T1000 (cell line): ENCODE measurements around the gene ACSS1.

Source experiments
- DNase-seq: peaks from one replicate; lab custom pipeline; 2025; ENCODE audit warnings: mixed read lengths; lab: John Stamatoyannopoulos, UW

Gene ACSS1

DNA sequence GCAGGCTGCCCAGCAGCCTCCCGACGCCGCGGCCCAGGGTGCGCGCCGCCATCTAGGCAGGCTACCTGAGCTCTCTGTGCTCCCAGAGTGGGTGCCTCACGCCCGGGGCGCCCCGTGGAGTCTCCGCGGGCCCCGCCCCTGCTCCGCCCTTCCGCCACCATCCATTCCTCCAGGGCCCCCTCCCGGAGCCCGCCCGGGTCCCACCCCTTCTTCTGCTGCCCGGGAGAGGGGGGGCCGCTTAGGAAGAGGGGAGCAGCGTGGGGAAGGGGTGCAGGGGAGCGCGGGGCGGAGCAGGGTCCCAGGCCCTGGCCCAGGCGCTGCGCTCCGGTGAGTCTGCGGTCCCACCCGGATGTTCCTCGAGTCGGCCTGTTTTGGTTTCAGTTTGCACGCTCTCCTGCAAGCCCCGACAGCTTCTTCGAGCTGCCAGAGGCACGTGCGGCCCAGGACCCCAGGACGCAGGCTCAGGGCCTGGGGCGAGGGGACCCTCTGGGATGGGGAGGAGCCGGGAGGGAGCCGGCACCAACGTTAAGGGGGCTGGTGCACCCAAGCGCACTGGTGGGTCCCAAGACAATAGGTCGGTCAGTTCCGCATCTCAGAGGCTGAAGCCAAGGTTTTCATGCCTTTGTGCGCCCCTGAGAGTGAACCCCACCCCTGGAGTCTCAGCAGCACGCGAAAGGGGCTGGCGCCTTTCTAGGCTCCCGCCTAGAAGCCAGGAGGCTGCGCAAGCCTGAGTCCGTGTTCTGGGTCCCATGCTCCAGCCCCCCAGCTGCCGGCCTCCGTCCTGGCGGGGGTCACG is at the start of gene ACSS1:
Gene ACSS1 (minus strand): TSS at position 89 of the 796 bp plus-strand sequence. CDS start 37 bp downstream, at position 52.
- DNase-seq: no peak

DNA sequence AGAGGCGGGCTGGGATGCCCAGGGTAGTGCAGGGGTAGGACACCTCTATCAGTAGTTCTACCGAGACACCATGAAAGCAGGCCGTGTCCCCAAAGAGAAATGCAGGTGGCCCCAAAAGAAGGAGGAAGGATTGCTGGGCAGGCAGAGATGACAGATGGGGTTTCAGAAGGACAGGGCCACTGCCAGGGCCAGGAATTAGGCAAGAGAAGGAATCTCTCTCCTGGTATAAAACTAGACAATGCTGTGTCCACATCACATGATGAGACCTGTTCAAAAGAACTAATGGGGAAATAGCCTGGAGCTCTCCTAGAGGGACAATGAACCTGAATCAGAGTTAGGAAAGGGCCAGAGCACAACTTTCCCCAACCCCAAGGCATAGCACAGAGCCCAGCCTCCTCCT is 45.6 kb upstream of the ACSS1 start:
- no peak for DNase-seq

DNA sequence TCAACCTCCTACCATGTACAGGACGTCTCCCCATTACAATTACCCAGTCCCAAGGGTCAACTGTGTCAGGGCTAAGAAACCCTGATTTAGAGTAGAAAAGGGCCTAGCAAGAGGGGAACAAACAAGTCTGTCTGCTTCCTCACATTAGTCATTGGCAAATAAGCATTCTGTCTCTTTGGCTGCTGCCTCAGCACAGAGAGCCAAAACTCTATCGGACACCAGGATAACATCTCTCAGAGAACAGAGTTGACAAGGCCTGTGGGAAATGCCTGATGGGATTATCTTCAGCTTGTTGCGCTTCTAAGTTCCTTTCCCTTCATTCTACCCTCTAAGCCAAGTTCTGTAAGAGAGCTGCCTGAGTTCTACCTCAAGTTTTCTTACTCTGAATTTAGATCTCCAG is 43.0 kb upstream of the ACSS1 start:
- DNase-seq: no peak

DNA sequence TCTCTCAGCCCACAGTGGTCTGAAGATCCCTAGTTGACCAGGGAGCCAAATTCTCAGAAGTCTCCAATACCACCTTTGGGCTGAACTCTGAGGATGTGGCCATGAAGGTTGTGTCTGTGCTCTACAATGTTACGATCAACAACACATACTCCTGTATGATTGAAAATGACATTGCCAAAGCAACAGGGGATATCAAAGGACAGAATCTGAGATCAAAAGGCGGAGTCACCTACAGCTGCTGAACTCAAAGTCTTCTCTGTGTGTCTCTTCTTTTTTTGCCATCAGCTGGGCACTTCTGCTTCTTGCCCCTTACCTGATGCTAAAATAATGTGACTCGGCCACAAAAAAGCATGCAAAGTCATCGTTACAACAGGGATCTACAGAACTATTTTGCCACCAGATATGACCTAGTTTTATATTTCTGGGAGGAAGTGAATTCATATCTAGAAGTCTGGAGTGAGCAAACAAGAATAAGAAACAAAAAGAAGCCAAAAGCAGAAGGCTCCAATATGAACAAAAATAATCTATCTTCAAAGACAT is 41.7 kb upstream of the ACSS1 start:
- DNase-seq: no peak

DNA sequence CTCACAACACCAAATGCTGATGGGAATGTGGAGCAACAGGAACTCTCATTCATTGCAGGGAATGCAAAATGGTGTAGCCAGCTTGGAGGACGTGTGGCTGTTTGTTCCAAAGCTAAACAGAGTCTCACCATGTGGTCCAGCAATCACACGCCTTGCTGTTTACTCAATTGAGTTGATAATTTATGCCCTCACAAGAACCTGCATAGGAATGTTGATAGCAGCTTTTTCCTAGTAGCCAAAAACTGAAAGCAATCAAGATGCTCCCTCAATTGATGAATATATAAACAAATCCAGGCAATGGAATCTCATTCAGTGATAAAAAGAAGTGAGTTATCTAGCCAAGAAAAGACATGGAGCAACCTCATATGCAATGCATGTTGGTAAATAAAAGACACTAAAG is 39.6 kb upstream of the ACSS1 start:
- DNase-seq: no peak

DNA sequence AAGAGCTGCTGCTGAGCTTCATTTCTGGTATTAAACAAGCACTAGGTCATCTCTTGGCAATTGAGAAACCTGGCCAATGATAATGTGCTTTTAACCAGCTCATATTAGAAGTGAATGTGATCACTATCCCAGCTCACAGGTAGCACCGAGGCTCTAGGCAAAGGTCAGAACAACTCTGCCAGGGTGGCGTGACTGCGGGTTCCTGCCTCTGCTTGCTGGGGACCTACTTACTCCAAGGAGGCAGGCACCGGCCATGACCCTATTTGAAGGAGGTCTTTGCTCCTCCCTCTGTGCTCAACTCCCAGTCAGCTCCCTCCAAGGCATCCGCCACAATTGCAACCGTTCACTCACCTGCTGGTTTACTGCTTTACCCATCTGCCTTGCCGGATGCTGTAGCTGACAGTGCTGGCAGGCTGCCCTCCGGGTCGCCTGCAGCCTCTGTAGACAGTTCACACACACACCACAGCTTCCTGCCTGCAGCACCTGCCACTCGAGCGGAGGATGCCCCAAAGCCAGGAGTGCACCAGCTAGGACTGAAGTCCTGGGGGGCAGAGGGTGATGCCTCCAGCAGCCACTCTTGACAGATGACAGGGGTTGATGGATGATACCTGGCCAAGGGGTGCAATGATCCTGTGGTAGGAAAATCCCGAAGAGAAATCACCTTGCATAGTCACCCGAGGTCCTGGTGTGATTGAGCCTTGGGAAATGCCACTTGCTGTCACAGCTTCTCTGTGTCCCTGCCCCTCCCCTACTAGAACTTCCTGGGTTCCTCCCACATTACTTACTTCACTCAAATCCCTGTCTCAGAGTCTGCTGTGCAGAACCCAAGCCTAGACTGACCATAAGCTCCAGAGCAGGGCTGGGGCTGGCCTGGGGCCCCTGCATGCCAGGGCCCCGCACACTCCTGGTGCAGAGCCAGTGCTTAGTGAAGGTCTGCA is 32.8 kb upstream of the ACSS1 start:
- DNase-seq: no peak

DNA sequence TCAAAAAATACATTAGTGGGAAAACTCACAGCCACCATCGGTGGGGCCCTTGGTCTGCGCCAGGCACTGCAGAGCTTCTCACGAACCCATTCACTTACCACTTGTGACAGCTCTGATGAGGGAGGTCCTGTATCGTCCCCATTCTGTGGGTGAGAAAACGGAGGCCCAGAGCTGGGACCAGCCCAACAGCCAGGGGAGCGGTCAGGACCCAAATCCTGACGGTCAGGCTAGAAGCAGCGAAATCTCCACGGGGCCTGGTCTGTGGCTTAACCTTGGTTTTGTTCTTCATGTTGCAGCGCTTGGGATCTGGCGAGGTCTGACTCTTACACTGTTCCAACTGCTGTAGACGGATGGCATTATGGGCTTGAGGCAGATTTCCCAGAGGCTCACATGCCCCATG is 31.7 kb upstream of the ACSS1 start:
- no peak for DNase-seq

DNA sequence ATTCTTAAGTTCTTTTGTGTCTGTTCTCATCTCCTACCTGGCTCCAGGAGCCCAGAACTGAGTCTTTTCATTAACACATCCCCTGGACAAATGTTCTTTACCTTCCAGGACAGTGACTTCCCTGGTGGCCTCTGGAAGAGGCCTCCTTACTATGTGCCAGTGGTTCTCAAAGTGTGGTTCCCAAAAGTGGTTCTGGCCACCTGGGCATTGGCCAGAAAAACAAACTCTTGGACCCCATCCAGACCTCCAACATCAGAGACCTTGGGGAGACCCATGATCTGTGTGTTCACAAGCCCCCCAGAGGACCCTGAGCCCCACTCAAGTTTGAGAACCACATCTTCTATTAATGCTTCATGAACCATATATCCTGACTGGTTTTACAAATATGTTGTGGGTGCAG is 31.2 kb upstream of the ACSS1 start:
- no peak for DNase-seq

DNA sequence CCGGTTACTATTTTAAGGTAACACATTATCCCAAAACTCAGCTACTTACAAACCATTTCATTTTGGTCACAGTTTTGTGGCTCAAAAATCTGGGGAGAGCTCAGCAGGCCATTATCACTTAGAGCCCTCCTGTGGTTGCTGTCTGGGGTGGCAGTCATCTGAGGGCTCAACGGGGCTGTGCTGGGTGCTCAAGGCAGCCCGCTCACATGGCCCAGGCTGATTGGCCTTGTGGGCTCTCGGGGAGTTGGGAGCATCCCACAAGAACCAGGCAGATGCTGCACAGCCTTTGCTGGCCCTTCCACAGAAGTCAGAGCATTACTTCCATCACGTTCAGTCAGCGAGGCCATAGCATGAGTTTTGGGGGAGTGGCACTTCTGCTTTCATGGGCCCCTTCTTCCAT is 30.3 kb upstream of the ACSS1 start:
- DNase-seq: no peak

DNA sequence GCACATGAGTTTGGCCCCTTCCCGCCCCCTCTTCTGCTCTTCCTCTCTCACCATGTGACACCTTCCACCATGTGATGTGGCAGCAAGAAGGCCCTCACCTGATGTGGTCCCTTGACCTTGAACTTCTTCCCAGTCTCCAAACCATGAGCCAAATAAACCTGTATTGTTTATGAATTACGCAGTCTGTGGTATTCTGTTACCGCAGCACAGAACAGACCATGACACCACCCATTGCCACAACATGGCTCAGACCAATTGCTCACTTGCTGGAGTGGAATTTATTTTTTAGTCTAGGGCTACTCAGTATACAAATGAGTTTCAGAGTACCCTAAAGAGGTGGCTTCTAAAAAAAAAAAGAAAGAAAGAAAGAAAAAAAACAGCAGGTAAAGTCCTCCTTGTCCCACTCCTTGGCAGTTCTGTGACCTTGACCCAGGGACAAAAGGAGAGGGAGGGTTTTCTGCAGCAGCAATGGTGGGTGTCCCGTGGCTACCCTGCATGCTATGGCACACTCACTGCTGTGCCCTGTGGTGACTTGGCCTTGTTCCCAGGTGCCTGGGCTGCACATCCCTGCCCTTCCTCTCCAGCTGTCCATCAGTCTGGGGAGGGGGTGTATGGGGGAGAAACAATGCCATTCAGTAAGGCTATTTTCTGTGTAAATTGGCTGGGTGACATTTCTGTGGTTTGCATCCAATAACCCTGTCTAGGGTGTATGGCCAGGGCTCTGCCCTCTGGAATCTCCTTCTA is 29.4 kb upstream of the ACSS1 start:
- no peak for DNase-seq

DNA sequence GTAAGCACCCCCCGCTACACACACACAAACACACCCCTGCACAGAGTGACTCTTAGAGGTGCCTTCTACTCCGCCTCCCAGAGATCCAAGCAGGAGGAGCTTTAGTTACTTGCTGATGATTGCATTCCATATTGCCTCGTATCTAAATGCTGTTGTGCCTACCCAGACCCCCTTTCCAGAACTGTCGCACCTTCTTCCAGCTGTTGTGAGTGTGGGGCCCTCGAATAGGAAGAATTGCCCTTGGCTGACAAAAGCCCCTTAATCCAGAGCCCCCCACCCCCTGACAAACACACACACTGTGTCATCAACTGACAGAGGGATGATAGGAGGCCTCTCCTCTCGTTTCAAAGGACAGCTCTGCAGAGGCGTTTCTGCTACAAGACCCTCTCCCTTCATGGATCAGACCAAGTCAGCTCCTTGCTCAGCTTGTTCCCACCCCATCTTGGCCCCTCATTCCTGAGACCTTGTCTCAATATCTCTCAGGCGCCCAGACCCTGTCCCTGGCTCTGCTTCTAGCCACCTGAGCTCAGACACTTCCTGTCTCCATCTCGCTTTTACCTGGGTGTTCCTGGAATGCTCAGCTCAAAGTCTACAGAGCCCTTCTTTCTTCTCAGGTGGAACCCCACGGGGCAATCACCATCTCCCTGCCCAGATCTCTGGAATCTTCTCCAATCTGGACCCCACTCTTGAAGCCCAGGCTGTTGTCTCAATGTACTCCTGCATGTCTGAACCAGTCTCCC is 28.0 kb upstream of the ACSS1 start:
- no peak for DNase-seq

DNA sequence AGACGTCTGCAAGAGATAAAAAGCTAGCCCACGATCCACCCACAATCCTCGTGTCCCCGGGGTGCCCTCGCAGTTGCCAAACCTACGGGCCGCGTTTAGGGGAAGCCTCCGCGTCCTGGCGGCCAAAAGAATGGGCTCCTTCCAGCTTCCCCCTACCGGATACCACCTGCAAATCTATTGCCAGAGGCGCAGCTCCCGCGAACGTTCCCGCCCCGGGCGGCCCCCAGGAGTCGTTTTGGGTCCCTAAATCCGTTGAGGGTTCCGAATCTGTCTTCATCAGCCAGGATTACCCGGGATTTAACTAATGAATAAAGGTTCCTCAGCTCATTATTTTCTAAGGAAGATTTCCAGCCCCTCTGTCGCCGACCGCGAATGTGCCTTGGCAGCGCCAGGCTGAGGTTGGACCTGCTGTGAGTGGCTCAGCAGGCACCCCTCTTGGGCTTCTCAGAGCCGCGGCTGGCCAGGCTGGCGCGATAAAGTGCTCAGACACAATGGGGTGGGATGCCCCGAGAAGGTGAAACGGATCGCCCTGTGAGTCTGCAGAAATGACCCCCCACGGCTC is 26.8 kb upstream of the ACSS1 start:
- no peak for DNase-seq

DNA sequence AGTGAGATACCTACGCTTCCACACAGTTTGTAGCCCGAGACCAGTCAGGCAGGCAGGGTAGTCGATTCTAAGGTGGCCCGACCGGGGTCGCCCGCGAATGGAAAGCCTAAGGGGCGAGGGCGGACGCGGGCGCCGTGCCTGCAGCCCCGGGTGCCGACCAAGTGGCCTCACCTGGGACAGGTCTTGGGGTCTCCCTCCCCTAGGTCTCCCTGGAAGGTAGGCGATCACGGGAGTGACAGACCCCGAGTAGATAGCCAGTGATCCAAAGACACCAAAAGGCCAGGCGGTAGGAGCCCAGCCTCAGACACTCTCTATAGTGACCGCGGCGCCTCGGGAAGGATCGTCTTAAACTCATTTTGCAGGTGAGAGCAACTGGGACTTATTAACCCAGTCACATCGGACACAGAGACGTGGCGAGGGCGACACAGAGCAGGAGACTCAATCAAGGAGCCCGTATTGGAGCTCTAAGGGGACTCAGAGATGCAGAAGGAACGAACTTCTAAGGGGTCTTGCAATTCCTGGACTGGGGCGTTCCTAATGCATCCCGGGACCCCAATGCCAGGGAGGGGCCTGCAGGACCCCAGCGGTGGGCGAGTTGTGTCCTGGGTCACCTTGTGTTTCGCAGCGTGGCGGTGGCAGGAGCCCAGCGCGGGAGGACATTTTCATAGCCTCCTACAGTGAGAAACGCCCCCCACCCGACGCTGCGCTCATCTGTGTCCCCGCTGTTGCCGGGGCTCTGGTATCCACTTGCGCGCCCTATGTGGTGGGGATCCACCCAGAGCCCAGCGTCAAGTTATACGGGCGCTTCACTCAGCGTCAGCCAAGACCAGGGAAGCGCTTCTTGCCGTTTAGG is 26.1 kb upstream of the ACSS1 start:
- no peak for DNase-seq

DNA sequence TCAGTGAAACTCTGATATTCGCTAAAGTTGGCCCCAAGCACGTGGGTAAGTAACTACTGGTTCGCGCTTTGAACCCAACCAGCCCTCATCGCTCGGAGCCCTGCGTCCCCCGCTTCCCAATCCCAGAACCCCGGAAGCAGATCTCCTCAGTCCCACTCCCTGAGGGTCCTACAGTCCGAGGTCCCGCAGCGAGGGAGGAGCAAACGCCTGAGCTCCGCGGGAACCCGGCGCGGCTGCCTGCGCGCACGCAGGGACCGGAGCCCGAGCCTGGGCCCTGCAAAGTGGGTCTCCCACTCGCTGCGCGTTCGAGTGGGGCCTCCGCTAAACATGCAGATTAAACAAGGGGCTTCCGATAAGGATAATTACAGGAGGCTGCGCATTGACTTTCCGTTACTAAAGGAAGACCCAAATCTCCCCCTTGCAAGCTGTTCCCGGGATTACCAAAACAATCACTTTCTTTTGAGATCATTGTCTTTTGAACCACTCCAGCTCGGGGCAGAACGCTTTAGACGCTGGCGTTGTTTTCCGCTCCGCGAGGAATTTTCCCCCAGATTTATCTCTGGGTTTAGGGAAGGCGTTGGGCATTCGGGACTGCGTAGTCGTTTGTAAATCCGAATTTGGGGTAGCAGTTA is 25.3 kb upstream of the ACSS1 start:
- DNase-seq: no peak

DNA sequence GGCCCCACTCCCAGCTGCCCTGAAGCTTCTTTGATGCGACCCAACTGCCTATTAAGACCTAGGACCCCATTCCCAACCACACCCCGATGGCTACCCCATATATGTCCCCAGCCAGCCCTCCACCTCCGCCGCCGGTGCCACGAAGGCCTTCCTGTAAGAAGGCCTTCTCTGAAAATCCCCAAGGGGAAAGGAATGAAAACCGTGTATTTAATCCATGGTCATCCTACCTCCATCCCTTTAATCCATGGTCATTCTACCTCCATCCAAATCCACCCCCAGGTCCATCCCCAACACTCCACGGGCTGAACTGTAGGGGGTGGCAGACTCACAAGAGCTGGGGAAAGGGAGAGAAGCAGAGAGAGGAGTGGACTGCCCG is 24.5 kb upstream of the ACSS1 start:
- DNase-seq: no peak

DNA sequence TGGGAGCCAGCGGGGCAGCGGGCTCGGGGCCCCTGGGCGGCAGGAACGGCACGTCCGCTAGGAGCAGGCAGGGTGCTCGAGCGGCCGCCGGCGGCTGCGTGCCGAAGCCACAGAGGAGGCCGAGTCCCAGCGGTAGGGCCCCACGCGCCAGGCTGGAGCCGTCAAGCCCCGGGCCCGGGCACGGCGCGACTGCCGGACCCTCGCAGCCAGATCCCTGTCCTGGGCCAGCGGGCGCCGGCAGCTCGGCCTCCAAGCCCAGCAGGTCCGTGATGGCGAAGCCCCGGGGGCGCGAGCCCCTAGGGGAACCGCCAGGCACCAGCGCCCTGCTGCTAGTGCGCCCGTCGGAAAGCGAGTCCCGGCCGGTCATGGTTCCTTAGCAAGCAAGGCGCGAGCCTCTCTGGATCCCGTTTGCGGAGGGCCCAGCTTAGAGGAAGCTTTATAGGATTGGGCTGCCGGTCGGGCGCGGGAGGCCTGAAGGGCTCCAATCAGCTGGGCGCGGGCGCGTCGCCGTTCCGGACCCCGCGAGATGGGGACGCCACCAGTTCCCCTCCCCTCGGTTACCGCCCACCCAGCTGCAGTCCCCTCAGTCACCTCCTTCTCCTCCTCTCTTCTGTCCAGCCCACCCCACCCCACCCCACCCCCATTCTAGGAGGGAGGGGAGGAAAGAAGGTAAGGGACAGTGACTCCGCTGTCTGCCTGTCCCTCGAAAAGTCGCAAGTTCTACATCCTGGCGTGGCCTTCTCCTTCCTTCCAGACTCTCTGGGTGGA is 24.0 kb upstream of the ACSS1 start, which contains the start of gene VSX1:
Gene VSX1 (minus strand): TSS at position 412 of the 768 bp plus-strand sequence. CDS start 45 bp downstream, at position 367.
- DNase-seq: no peak

DNA sequence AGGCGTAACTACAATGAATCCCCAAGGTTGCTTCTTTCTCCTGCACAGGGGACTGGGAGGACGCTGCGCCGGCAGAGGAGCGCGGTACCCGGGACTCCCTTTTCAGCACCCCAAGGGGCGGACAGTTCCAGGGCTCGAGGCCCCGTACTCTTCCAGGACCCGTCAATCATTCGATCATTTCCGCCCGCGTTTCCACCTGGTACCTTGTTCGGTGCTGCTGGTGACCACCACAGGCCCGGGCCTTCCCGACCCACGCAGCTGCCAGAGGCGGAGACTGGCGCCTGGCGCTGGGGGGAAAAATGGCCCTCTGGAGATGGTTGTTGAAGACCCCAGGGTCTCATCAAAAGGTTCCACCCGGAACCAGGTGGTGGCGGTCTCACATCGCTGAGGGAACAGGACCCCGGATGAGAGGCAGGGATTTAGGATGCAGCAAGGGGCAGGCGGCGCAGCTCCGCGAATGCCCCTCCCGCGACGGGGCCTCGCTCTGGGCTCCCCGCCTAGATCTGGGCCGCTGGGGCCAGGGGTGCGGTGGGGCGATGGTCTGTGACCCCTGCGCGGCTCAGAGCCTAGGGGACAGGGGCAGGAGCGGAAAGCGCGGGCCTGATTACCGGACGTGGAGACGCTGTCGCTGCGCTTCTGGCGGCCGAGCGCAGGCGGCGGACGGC is 23.3 kb upstream of the ACSS1 start:
- no peak for DNase-seq

DNA sequence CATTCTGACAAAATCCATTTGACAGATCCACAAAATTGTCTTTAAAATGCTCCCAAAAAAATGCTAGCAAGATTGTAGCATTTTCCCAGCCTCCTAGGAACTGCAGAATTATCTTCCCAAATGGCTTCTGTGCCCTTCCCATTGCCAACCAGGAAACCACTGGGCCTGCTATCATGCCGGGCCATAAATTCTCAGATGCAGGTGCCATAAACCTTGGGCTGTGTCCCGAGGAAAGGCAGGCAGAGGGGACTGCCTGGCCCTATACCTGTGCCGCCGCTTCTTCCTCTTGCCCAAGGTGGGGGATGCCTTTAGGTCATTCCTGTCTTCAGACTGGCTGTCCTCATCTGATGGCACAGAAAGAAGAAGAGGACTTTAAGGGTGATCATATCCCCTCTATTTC is 21.2 kb upstream of the ACSS1 start:
- no peak for DNase-seq
